Stimulated activated CD4-positive, alpha-beta T cell treated with anti-CD3 and anti-CD28 coated beads, Interleukin-2, amount 100 ng/mL, for 48 hours (primary cell): ENCODE measurements around the gene CCL26.
"Not testable (repeated sequence)": the region's sequence is repeated elsewhere in the genome, so short reads cannot be mapped to it uniquely, and the experiment has no call there.

Experiments
- DNase-seq, 2 donors: peaks; one replicate each; pipeline ENCODE4 v3.0.0-alpha.2; 2020

Gene CCL26

DNA sequence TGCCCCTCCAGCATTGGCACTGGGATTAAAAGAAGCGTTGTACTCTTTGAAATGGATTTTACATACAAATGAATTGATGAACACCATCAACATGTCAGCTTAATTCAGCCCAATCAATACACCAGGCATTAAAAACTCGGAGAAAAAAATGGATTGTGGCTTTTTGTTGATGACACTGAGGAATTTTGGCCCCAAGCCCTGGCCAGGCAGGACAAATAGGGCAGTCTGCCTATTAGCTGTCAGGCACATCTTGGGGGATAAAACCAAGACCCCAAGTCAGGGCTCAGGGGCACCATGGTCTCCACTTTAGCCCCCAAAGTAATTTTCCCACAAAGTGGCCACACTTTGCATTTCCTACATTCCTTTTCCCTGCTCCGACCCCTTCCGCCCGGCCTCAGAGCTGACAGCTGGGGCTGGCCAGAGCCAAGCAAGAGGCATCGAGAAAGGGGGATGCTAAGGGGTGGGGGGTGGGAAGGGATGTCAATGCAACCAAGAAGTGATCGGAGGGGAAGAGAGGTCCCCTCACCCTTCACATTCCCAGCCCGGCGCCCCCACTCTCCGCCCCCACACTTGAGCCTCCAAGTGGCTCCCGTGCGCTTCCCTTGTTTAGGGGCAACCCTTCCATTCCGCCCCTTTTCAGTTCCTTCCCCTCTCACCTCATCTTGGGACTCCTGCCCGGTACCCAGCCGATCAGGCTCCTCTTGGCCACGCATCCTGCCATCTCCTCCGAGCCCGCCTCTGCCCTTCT lies 34.0 kb downstream of the CCL26 start:
- DNase-seq = no peak

DNA sequence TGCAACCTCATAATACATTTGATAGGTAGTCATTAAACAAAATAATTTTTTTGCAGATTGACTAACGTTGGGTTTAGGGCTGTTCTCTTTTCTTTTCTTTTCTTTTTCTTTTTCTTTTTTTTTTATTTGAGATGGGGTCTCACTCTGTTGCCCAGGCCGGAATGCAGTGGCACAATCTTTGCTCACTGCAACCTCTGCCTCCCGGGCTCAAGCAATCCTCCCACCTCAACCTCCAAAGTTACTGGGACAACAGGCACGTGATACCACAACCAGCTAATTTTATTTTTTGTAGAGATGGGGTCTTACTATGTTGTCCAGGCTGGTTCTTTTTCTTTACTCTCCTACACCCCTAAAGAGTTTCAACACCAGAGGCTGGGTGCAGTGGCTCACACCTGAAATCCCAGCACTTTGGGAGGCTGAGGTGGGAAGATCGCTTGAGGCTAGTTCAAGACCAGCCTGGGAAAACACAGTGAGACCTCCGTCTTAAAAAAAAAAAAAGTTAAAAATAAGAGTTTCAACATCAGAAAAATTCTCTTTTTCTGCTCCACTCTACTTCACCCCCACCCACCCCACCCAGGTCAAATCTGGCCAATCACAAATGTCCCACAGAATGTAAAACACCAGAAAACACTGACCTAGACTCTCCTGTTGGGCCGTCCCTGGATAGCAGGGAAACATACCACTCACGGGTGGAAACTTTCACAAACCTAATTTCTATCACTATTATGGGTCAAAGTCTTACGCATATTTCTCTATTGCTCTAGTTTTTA lies 36.2 kb downstream of the CCL26 start:
- no peak for DNase-seq

DNA sequence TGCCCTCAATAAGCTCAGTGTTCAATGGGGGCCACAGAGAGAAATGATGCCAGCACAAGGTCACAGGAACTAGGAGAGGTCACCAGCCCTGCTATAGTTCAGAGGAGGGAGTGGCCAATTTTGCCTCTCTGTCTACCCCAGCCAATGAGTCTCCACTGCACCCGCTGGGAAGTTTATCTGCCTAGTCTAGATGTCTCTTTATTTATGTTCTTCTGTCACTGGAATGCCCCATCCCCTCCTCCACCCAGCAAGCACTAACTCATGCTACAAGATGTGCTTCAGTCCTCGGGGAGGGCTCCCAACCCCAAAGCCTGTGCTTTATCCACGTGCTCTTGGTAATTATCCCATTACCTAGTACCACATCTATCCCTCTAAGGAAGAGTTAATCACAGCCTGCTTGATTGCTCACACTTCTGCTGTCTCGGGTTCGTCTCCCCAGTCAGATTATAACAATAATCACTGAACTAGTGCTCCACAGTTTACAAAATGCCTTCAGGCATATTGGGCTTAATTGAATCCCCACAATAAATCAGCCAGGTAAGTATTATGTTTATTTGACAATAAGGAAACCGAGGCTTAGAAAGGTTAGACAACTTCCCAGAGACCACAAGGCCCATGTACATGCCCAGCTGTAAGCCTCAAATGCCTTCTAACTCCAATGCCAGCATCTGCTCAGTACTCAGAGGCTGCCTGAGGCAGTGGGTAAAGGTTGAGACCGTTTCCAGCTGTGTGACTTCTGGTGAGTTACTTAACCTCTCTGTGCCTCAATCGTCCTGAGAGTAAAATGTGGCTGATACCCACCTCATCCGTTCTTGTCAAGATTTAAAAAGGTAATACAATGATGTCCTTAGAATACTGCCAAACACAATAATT lies 37.2 kb downstream of the CCL26 start:
- DNase-seq = no peak

DNA sequence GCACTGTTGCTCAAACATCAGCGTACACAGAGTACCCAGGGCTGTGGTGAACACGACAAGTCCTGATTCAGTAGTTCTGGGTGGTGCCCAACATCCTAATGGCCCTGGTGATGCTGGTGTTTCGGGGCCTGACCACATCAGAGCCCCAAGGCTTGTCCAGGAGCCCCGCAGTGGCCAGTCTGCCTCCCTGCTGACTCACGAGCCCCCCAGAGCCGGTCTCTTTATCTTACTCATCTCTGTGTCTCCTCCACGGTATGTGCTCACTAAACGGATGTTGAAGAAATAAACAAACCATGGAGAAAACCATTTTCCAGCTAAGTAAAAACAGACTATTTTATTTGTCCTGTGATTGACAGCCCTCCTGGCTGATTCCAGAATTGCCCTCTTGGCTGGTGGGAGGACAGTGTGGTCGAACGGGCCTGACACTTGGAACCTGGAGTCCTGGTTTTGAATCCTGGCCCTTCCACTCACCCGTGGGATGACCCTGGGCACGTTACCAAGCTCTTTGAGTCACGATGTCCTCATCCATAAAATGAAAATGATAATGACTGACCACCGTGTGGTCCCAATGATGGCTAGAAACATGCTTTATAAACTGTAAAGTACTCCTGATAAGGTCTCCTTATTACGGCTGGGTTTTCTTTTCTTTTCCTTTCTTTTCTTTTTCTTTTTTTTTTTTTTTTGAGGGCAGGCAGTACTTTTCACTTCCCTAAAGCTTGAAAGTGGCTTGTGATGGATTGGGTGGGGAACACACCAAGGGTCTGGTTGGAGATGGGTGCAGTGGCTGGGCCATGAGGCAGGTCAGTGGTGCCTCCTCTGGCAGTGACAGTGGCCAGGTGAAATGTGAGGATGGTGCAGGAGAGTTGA lies 39.0 kb downstream of the CCL26 start:
- no peak for DNase-seq

DNA sequence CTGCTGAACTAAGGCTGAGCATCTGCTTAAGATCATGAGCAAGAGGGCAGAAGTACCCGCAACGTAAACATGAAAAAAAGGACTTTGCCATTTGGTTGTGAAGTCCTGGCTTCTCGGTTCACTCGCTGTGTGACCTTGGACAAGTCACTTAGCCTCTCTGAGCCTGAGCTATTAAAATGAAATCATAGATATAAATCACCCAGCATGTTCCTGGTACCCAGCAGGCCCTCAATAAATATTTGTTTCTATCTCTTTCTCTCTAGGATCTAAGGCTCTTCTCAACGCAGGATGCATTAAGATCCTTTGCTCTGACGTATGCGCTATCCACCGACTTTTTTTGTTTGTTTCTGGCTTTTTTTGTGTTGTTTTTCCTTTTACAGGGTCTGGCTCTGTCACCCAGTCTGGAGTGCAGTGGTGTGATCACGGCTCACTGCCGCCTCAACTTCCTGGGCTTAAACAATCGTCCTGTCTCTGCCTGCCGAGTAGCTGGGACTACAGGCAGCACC lies 39.9 kb downstream of the CCL26 start:
- DNase-seq = no peak

DNA sequence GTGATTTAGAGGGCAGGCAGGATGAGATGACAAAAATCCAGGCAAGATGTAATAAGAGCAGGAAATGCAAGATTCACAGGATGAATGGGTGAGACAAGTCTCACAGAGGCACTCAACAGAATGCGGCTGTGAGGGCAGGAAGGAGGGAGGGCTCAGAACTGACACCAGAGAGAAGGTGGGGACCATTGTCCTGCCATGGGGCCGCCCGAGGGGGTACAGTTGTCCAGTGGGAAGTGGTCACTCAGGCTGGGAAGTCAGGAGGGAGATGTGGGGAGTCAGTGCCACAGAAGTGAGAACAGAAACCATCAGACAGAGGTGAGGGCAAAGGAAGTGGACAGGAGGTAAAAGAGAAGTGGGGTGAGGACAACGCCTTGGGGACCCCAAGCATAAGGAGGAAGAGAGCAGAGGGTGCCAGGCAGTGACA lies 42.1 kb downstream of the CCL26 start:
- DNase-seq = no peak

DNA sequence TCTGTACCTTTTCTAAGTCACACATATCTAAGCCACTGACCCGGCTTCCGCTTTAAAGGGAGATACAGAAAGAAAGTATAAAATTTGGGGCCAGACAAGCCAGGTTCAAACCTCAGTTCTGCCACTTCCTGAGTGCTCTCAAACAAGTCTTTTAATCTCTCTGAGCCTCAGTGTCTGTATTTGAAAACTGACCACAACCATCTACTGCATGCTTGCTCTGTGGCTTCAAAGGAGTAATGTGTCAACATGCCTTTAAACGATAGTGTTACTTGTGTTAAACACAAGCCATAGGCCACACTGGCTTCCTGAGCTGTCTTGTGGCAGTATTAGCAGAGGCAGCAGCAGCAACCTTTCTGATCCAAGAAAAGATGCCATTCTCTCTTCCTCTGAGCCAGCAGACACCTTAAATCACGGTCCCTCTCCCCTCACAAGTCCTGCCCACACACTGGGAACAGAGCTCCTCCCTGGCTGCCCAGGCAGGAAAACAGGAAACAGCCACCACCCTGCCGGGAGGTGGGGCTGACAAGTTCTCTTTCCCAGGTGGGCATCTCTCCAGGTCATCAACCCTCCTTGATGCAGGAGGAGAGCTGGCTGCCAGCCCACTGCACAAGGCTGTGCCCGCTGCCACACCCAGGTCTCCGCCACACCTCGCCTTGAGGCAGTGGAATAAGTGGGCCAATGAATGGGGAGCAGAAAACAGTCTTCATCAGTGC lies 44.0 kb downstream of the CCL26 start:
- no peak for DNase-seq

DNA sequence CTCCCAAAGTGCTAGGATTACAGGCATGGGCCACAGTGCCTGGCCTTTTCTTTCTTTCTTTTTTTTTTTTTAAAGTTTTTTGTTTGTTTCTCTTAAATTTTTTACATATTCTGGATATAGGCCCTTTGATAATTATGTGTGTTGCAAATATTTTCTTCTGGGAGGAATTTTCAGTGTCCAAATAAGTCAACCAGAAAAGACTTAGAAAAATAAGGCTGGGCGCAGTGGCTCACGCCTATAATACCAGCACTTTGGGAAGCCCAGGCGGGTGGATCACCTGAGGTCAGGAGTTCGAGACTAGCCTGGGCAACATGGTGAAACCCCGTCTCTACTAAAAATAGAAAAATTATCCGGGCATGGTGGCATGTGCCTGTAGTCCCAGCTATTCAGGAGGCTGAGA lies 44.7 kb downstream of the CCL26 start:
- not testable (repeated sequence) for DNase-seq

DNA sequence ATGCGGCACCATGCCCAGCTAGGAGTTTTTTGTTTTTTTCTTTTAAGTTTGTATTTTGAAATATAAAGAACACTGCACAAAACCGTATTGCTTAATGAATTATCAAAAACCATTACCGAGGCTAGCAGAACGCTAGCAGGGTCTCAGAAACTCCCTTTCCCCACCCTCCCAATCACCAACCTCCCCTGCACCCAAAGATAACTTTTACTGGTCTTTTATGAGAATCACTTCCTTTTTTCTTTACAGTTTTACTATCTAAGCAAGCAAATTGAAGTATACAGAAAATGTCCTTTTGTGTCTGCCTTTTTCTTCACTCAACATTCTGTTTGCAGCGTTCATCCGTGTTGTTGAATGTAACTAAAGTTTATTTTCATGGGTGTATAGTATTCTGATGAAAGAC lies 46.7 kb downstream of the CCL26 start:
- DNase-seq = no peak

DNA sequence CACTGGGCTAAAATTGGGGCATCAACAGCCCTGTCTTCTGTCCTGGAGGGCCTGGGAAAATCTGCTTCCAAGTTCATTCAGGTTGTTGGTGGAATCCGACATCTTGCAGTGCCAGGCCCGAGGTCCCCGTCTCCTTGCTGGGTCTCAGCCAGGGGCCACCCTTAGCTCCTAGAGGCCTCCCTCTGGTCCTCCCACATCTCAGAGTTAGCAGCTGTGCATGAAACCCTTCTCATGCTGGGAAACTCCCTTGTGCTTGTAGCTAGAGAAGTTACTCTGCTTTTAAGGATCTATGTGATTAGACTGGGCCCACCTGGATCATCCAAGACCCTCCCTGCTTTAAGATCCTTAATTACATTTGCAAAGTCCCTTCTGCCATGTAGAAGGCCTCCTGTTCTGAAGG lies 48.6 kb downstream of the CCL26 start:
- DNase-seq = no peak

DNA sequence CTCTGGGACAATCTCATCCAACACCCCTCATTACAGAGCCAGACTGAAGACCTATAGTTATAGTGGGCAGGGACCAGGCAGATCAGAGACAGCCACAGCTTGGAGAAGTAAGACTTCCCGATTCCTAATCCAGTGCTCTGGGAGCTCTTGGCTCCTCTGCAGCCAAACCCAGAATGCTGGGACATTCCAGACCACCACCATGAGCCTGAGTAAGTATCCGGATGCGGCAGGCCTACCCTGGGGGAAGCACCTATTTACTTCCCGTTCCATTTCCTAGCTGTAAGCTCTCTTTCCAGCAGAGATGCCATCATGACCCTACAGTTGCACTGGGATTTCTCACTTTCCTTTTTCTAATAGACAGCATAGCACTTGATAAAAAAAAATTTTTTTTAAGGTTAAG lies 49.6 kb downstream of the CCL26 start:
- DNase-seq = no peak

DNA sequence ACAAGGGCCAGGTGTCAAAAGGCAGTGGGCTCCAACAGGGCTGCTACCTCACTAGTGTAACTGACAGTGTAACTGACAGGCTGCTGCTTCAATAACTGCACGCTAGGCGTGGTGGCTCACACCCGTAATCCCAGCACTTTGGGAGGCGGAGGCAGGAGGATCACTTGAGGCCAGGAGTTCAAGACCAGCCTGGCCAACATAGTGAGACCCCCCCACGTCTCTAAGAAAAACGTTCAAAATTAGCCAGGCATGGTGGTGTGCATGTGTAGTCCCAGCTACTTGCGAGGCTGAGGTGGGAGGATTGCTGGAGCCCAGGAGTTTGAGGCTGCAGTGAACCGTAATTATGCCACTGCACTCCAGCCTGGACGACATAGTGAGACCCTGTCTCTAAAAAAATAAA lies 50.1 kb downstream of the CCL26 start:
- DNase-seq = not testable (repeated sequence)

DNA sequence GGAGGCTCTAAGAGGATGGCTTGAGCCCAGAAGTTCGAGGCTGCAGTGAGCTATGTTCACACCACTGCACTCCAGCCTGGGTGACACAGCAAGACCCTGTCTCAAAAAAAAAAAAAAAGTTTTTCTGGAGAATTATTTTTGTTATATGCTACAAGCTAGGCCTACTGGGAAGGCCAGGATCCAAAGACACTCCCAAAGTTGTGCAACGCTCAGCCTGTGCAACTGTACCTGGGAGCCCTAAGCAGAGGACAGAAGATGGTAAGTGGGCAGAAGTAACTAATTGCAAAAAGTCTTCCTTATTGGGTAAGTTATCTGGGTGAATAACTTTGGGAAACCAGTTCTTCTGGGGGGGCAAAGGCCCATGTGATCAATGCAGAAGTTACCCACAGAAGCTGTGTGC lies 50.6 kb downstream of the CCL26 start:
- DNase-seq = no peak

DNA sequence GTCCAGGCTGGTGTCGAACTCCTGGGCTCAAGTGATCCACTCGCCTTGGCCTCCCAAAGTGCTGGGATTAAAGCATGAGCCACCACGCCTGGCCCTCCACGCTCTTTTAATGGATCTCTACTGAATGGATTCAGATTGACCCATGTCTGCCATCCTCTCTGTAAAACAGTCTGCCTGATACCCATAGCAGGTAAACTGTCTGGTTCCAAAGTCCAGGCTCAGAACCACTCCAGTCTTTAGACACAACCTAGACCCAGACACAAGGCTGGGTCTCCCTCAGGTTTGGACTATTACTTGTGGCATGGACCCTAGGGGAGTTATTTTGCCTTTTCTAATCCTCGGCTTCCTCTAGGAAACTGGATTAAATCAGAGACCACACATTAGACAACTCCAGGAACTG lies 52.4 kb downstream of the CCL26 start:
- DNase-seq = no peak
